GM12873 (cell line): ENCODE measurements around the gene SCFD2.

Experiments used
- TF ChIP-seq, protein P1 (sequence below): IDR thresholded peaks from 2 replicates; pipeline ENCODE4 v1.5.1; 2012; ENCODE audit warnings: low read depth, mild to moderate bottlenecking, moderate library complexity, low read length, control low read depth; ENCODE audit not compliant: insufficient read depth; ENCODE audit errors: missing control alignments

SCFD2 gene

DNA sequence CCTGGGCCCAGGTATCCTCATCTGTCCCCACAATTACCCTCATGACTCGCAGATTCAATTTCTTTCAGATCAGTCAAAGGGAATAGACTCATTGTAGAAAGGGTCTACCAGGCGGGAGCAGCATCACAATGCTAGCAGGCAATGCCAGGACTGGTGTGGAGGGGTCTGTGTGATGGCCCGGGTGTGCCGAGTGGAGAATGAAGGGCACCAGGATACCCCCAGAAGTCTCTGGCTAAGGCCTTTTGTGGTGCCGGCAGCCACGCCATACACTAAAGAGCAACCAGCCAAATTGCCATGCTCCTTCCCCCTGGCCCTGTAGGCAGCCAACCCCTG, 541.6 kb downstream of the SCFD2 start:
- TF ChIP-seq, protein P1, sequence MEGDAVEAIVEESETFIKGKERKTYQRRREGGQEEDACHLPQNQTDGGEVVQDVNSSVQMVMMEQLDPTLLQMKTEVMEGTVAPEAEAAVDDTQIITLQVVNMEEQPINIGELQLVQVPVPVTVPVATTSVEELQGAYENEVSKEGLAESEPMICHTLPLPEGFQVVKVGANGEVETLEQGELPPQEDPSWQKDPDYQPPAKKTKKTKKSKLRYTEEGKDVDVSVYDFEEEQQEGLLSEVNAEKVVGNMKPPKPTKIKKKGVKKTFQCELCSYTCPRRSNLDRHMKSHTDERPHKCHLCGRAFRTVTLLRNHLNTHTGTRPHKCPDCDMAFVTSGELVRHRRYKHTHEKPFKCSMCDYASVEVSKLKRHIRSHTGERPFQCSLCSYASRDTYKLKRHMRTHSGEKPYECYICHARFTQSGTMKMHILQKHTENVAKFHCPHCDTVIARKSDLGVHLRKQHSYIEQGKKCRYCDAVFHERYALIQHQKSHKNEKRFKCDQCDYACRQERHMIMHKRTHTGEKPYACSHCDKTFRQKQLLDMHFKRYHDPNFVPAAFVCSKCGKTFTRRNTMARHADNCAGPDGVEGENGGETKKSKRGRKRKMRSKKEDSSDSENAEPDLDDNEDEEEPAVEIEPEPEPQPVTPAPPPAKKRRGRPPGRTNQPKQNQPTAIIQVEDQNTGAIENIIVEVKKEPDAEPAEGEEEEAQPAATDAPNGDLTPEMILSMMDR, result no peak

DNA sequence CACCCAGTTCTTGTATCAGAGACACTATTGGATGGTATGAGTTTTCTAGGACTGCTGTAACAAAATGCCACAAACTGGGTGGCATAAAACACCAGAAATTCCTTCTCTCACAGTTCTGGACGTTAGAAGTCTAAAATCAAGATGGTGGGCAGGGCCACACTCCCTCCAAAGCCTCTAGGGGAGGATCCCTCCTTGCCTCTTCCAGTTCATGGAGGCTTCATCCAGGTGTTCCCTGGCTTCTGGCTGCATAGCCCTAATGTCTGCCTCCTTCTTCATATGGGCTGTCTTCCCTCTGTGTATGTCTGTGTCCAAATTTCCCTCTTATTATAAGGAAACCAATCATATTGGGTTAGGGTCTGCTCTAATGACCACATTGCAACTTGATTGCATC, 542.2 kb downstream of the SCFD2 start:
- TF ChIP-seq, protein P1, result no peak
